HL-60 (cell line): ENCODE data around the gene BABAM1.

ENCODE experiments used
- CTCF ChIP-seq: IDR thresholded peaks from one replicate; pipeline ENCODE4 v1.5.1; 2011; ENCODE audit warnings: low read length, control low read depth, inconsistent platforms; ENCODE audit not compliant: insufficient read depth
- GABPA ChIP-seq: IDR thresholded peaks from 2 replicates; pipeline ENCODE4 v1.6.1; 2012; ENCODE audit warnings: low read depth
- POLR2AphosphoS5 ChIP-seq: IDR thresholded peaks from 2 replicates; pipeline ENCODE4 v1.6.1; 2012; ENCODE audit warnings: low read depth
- REST ChIP-seq: IDR thresholded peaks from 2 replicates; pipeline ENCODE4 v1.6.1; 2012; ENCODE audit warnings: low read depth; ENCODE audit not compliant: insufficient replicate concordance
- SPI1 ChIP-seq: IDR thresholded peaks from 2 replicates; pipeline ENCODE4 v1.6.1; 2012; ENCODE audit warnings: low read depth, mild to moderate bottlenecking, borderline replicate concordance

DNA sequence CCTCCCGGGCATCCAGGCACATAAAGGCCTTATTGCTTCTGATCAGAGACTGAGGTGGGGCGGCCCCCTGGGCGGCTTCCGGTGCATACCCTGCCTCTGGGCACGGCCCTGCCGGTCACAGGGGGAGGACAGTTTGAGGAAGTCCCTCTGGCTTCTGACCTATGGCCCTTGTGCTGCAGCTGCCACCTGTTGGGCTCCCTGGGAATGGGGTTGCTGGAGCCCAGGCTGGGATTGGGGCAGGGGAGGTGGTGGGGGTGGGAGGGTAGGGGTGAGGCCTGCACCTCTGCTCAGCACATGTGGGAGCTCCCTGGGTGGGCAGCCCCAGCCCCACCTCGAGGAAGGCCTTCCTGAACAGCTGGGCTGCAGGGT, 56.7 kb downstream of the BABAM1 start:
- TF ChIP-seq POLR2AphosphoS5 (no peak), CTCF (no peak), REST (no peak), SPI1 (no peak), GABPA (no peak)
